ENCODE data around the gene LIPC.
A peak's percentile ranks its signal among the peaks of the same experiment; 100 is the strongest.

The LIPC gene

GRCh38 chr15:58406811-58407210 is 25.0 kb upstream of the LIPC start:
- DNase-seq (ENCODE audit: low read depth in 2 of 2) = no peak

GRCh38 chr15:58407236-58407775 is 24.5 kb upstream of the LIPC start:
- no peak for DNase-seq (ENCODE audit: low read depth in 2 of 2)

- no peak for DNase-seq (ENCODE audit: low read depth in 2 of 2)
Observed at GRCh38 chr15:58407778-58408177, 24.0 kb upstream of the LIPC start.

GRCh38 chr15:58409861-58410260 is 21.9 kb upstream of the LIPC start:
- DNase-seq (ENCODE audit: low read depth in 2 of 2) = no peak

GRCh38 chr15:58410353-58410752 is 21.4 kb upstream of the LIPC start:
- DNase-seq (ENCODE audit: low read depth in 2 of 2) = peak; percentile 28 to 31

GRCh38 chr15:58413253-58413652 is 18.5 kb upstream of the LIPC start:
- DNase-seq (ENCODE audit: low read depth in 2 of 2) = no peak

- DNase-seq (ENCODE audit: low read depth in 2 of 2) = no peak
Observed at GRCh38 chr15:58415636-58416035, 16.2 kb upstream of the LIPC start.

GRCh38 chr15:58416963-58417362 is 14.8 kb upstream of the LIPC start:
- DNase-seq (ENCODE audit: low read depth in 2 of 2) = no peak

- no peak for DNase-seq (ENCODE audit: low read depth in 2 of 2)
Observed at GRCh38 chr15:58418135-58418534, 13.7 kb upstream of the LIPC start.

- DNase-seq (ENCODE audit: low read depth in 2 of 2) = no peak
Observed at GRCh38 chr15:58419803-58420524, 11.8 kb upstream of the LIPC start.

- no peak for DNase-seq (ENCODE audit: low read depth in 2 of 2)
Observed at GRCh38 chr15:58420579-58421043, 11.2 kb upstream of the LIPC start.

- no peak for DNase-seq (ENCODE audit: low read depth in 2 of 2)
Observed at GRCh38 chr15:58423205-58423604, 8.6 kb upstream of the LIPC start.

GRCh38 chr15:58423831-58424608 is 7.8 kb upstream of the LIPC start:
- DNase-seq (ENCODE audit: low read depth in 2 of 2) = no peak

GRCh38 chr15:58424722-58425121 is 7.1 kb upstream of the LIPC start:
- no peak for DNase-seq (ENCODE audit: low read depth in 2 of 2)

GRCh38 chr15:58425185-58425584 is 6.6 kb upstream of the LIPC start:
- DNase-seq (ENCODE audit: low read depth in 2 of 2) = no peak

- no peak for DNase-seq (ENCODE audit: low read depth in 2 of 2)
Observed at GRCh38 chr15:58425834-58426233, 6.0 kb upstream of the LIPC start.

GRCh38 chr15:58426501-58426900 is 5.3 kb upstream of the LIPC start:
- no peak for DNase-seq (ENCODE audit: low read depth in 2 of 2)

- no peak for DNase-seq (ENCODE audit: low read depth in 2 of 2)
Observed at GRCh38 chr15:58427987-58428386, 3.8 kb upstream of the LIPC start.

GRCh38 chr15:58430224-58430787 is 1.5 kb upstream of the LIPC start:
- DNase-seq (ENCODE audit: low read depth in 2 of 2) = no peak

GRCh38 chr15:58432401-58432800 is 610 bp downstream of the LIPC start:
- no peak for DNase-seq (ENCODE audit: low read depth in 2 of 2)

GRCh38 chr15:58433597-58434333 is 2.0 kb downstream of the LIPC start:
- no peak for DNase-seq (ENCODE audit: low read depth in 2 of 2)

- no peak for DNase-seq (ENCODE audit: low read depth in 2 of 2)
Observed at GRCh38 chr15:58434334-58434875, 2.6 kb downstream of the LIPC start.

Data from stimulated activated CD8-positive, alpha-beta memory T cell treated with anti-CD3 and anti-CD28 coated beads, Interleukin-7, amount 100 ng/mL, for 4 hours (primary cell).